PFSK-1 (cell line): ENCODE data around the gene CEACAM19.

ENCODE experiments used
- FOXP2 ChIP-seq: optimal IDR thresholded peaks from 2 replicates; pipeline ENCODE3; 2011; ENCODE audit warnings: borderline replicate concordance, control low read depth, inconsistent platforms; ENCODE audit not compliant: insufficient read depth; ENCODE audit errors: extremely low read length, extremely low read depth
- POLR2AphosphoS5 ChIP-seq: IDR thresholded peaks from 2 replicates; pipeline ENCODE4 v1.6.1; 2012; ENCODE audit warnings: low read depth, mild to moderate bottlenecking, control low read depth, low read length, moderate library complexity
- SIN3A ChIP-seq: IDR thresholded peaks from 2 replicates; pipeline ENCODE4 v1.6.1; 2012; ENCODE audit warnings: mild to moderate bottlenecking, low read length, moderate library complexity, borderline replicate concordance; ENCODE audit not compliant: insufficient read depth
- TAF1 ChIP-seq: IDR thresholded peaks from 2 replicates; pipeline ENCODE4 v1.6.1; 2012; ENCODE audit warnings: low read length, control low read depth, borderline replicate concordance; ENCODE audit not compliant: insufficient read depth
- TF ChIP-seq, protein P1 (sequence below), 2 experiments: IDR thresholded peaks; 2 replicates each; pipeline versions ENCODE4 v1.6.1 to v1.8.0; 2011 to 2012; ENCODE audit warnings: low read depth in 2 of 2, low read length in 2 of 2, control low read depth in 1 of 2, inconsistent platforms in 1 of 2, mild to moderate bottlenecking in 1 of 2, moderate library complexity in 1 of 2; ENCODE audit not compliant: insufficient read depth in 1 of 2

Gene CEACAM19

DNA sequence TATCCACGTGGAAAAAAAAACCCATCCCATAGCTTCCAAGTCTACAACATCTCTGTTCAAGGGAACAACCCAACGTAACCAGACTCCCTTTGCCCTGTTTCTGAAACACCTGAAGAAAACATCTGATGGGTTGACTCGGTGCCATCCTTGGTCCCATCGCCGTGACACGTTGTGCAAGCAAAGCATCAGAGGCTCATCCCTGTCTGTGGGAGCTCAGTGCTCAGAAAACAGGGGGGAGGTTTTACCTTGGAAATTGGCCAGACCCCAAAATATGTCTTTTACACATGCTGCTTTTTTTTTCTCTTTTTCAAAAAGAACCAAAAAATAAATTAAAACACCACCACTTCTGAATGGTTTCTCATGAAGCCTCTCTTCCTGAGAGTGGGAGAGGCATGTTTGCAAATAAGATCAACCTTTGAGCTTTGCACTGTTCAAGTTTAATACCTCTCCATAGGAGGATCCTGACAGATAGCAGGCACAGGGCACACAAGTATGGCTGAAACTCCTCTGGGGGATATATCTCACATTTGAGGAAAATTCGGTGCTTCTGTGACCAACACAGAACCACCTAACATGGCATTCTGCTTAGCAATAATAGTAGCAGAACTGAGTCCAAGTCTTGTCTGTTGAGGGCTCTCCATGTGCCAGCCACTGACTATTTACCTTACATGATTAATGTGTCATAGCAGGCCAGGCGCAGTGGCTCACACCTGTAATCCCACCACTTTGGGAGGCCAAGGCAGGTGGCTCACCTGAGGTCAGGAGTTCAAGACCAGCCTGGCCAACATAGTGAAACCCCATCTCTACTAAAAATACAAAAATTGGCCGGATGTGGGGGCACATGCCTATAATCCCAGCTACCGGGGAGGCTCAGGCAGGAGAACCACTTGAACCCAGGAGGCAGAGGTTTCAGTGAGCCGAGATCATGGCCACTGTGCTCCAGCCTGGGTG lies 34.6 kb upstream of the CEACAM19 start:
- TF ChIP-seq POLR2AphosphoS5 (no peak), TAF1 (no peak), FOXP2 (no peak), SIN3A (no peak)
- TF ChIP-seq, protein P1, sequence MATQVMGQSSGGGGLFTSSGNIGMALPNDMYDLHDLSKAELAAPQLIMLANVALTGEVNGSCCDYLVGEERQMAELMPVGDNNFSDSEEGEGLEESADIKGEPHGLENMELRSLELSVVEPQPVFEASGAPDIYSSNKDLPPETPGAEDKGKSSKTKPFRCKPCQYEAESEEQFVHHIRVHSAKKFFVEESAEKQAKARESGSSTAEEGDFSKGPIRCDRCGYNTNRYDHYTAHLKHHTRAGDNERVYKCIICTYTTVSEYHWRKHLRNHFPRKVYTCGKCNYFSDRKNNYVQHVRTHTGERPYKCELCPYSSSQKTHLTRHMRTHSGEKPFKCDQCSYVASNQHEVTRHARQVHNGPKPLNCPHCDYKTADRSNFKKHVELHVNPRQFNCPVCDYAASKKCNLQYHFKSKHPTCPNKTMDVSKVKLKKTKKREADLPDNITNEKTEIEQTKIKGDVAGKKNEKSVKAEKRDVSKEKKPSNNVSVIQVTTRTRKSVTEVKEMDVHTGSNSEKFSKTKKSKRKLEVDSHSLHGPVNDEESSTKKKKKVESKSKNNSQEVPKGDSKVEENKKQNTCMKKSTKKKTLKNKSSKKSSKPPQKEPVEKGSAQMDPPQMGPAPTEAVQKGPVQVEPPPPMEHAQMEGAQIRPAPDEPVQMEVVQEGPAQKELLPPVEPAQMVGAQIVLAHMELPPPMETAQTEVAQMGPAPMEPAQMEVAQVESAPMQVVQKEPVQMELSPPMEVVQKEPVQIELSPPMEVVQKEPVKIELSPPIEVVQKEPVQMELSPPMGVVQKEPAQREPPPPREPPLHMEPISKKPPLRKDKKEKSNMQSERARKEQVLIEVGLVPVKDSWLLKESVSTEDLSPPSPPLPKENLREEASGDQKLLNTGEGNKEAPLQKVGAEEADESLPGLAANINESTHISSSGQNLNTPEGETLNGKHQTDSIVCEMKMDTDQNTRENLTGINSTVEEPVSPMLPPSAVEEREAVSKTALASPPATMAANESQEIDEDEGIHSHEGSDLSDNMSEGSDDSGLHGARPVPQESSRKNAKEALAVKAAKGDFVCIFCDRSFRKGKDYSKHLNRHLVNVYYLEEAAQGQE (IDR thresholded peaks at IDR 0.05; ENCODE audit: insufficient read depth in 1 of 2, low read depth in 2 of 2, low read length in 2 of 2): no peak

DNA sequence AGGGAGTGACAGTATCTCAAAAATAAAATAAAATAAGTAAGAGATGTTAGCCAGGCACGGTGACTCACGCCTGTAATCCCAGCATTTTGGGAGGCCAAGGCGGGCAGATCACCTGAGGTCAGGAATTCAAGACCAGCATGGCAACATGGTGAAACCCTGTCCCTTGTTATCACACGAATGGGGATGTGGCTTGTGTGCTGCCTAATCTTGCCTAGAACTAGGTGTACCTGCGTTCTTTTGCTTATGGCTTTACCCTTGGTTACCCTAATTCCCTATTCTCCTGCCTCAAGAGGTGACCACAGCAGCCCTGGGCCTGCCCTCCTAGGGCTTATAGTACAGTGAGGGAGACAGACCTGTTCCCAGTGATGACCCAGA lies 33.9 kb upstream of the CEACAM19 start:
- no peak for TF ChIP-seq SIN3A
- TF ChIP-seq POLR2AphosphoS5: no peak
- TF ChIP-seq FOXP2: no peak
- TF ChIP-seq TAF1: no peak
- TF ChIP-seq, protein P1 (IDR thresholded peaks at IDR 0.05; ENCODE audit: insufficient read depth in 1 of 2, low read depth in 2 of 2, low read length in 2 of 2): no peak

DNA sequence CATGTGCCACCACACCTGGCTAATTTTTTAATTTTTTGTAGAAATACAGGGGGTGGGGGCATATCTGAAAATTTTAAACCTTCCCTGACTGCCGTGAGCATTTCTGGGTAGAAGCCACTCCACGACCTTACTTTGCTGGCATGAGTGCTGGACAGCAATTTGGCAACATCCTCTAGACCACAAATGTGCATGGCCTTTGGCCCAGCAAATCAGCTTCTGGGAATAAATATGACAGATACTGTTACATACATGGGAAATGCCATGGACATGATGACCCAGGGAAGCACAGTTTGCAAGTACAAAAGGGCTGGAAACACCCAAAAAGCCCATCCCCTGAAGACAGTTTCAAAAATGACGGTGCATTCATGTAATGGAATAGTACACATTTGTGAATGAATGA lies 30.8 kb upstream of the CEACAM19 start:
- TF ChIP-seq, protein P1 (IDR thresholded peaks at IDR 0.05; ENCODE audit: insufficient read depth in 1 of 2, low read depth in 2 of 2, low read length in 2 of 2): peak; percentile 42 to 75; a peak in 1 of 4 replicates
- TF ChIP-seq FOXP2: no peak

DNA sequence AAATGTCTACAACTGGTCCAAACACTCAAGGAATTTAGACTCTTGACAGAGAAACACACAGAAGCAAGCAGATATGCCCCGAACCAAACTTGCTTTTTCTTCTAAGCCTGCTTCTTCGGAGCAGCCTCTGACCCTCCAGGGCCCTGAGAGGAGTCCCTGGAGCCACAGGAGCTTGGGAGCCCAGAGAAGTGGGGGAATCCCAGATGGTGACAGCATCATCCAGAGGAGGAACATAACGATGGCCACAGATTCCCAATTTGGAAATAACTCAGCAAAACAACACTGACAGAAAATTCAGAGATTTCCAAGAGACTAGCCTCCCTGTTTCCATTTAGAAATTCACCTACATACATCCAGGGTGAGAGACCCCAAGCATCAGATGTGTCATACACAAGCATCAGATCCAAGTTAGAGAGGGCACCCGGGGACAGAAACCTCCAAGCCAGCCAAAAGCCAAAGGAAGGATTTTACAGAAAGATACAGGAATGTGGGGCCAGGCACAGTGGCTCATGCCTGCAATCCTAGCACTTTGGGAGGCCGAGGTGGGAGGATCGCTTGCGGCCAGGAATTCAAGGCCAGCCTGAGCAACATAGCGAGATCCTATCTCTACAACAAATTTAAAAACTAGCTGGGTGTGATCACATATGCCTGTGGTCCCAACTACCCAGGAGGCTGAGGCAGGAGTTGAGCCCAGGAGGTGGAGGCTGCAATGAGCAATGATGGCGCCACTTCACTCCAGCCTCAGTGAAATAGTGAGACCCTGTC lies 29.6 kb upstream of the CEACAM19 start:
- no peak for TF ChIP-seq SIN3A
- no peak for TF ChIP-seq POLR2AphosphoS5
- TF ChIP-seq, protein P1 (IDR thresholded peaks at IDR 0.05; ENCODE audit: insufficient read depth in 1 of 2, low read depth in 2 of 2, low read length in 2 of 2): no peak
